CMK (cell line): Measurements from ENCODE around the gene MIA.
"Not testable (repeated sequence)": the region's sequence is repeated elsewhere in the genome, so short reads cannot be mapped to it uniquely, and the experiment has no call there.

Experiments used
- DNase-seq: peaks from one replicate; pipeline ENCODE4 v3.0.0-alpha.2; 2010; ENCODE audit warnings: low read depth

The MIA gene

GRCh38 chr19:40822704-40823553 is 47.6 kb downstream of the MIA start:
- DNase-seq, result peak; percentile 89

GRCh38 chr19:40824916-40825315 is 49.6 kb downstream of the MIA start:
- DNase-seq, result not testable (repeated sequence)

GRCh38 chr19:40825460-40826095 is 50.3 kb downstream of the MIA start:
- not testable (repeated sequence) for DNase-seq

GRCh38 chr19:40826312-40826698 is 51.0 kb downstream of the MIA start:
- DNase-seq, result not testable (repeated sequence)

- DNase-seq, result peak; percentile 74
Measured at GRCh38 chr19:40826699-40827385, 51.5 kb downstream of the MIA start.
